Mesothelial cell of epicardium (in vitro differentiated cells): Measurements from ENCODE around the gene OR2W1. TPM values are rescaled to one million over a fixed set of nuclear protein-coding genes. Genes with fewer than 3 reads are reported as not detected.

ENCODE experiments used
- DNase-seq, 2 experiments: peaks; one replicate each; pipeline ENCODE4 v3.0.0; 2021; ENCODE audit warnings: low spot score in 2 of 2; ENCODE audit not compliant: unreplicated experiment in 2 of 2
- H3K27ac Mint-ChIP-seq: 2 replicates; pipeline ENCODE4 v1.8.0; 2021; ENCODE audit warnings: mixed read lengths
- H3K27me3 Mint-ChIP-seq: 2 replicates; pipeline ENCODE4 v1.8.0; 2021; ENCODE audit warnings: low read depth, mixed read lengths
- H3K36me3 Mint-ChIP-seq: 2 replicates; pipeline ENCODE4 v1.8.0; 2021; ENCODE audit warnings: mixed read lengths
- H3K4me1 Mint-ChIP-seq: 2 replicates; pipeline ENCODE4 v1.8.0; 2021; ENCODE audit warnings: mixed read lengths
- H3K4me3 Mint-ChIP-seq: 2 replicates; pipeline ENCODE4 v1.8.0; 2021; ENCODE audit warnings: mild to moderate bottlenecking, moderate library complexity, mixed read lengths
- H3K9me3 Mint-ChIP-seq: 2 replicates; pipeline ENCODE4 v1.8.0; 2021; ENCODE audit warnings: mixed read lengths
- CTCF ChIP-seq: fragments of 200-600 bp; sonication (generic); IDR thresholded peaks from one replicate; pipeline ENCODE4 v1.5.0; 2021; ENCODE audit warnings: antibody characterized with exemption; ENCODE audit not compliant: unreplicated experiment
- total RNA-seq: library from RNA; stranded (reverse); gene quantifications from 3 replicates; pipeline ENCODE4 v1.2.1, GENCODE V29; 2021

The OR2W1 gene
- total RNA-seq, 1 donor from 2014 or later: not detected

GRCh38 chr6:28995093-28995650 lies 49.8 kb downstream of the OR2W1 start:
- Mint-ChIP-seq H3K27me3 (no peaks in the 10 kb centered on the region), H3K36me3 (peaks cover 16% of the 10 kb centered on the region), H3K4me3 (no peak overlapping the region), H3K27ac (no peak overlapping the region), H3K4me1 (no peaks in the 10 kb centered on the region), H3K9me3 (peaks cover 13% of the 10 kb centered on the region)
- no peak for TF ChIP-seq CTCF
- DNase-seq: no peak

Other genes with a start within 250 kb of the OR2W1 start
- gene TRIM27, start 121.2 kb downstream of the OR2W1 start, total RNA-seq: 75.7 to 77.0 TPM (median 76.1 TPM) in 3 replicates
- 2.1 to 2.6 TPM (median 2.3 TPM) in 3 replicates for gene ZNF311, start 39.9 kb downstream of the OR2W1 start, total RNA-seq
- gene OR2B3, start 42.1 kb upstream of the OR2W1 start, total RNA-seq: not detected in 3 replicates
- not detected in 3 replicates for gene OR2J1, start 54.3 kb upstream of the OR2W1 start, total RNA-seq
- gene OR2J3, start 62.9 kb upstream of the OR2W1 start, total RNA-seq: 0.07 to 0.16 TPM in 2 of 3 replicates, not detected in the other
- gene OR2J2, start 125.7 kb upstream of the OR2W1 start, total RNA-seq: not detected in 3 replicates